Upper lobe of right lung (tissue), 1 donor: ENCODE measurements around the gene LRRC63. TPM values are rescaled to one million over a fixed set of nuclear protein-coding genes. Genes with fewer than 3 reads are reported as not detected.
"Not testable (repeated sequence)": the region's sequence is repeated elsewhere in the genome, so short reads cannot be mapped to it uniquely, and the experiment has no call there.

ENCODE experiments used
- ATAC-seq: fragments of 200-7000 bp; cut with Tn5 transposase; one replicate; pipeline ENCODE4 v1.9.1; 2020; ENCODE audit warnings: mild to moderate bottlenecking, moderate library complexity
- DNase-seq: peaks from one replicate; pipeline ENCODE4 v3.0.0-alpha.2; 2020
- H3K27ac ChIP-seq: fragments of 200-600 bp; one replicate; pipeline ENCODE4 v1.8.0; 2022
- H3K27me3 ChIP-seq: fragments of 200-600 bp; one replicate; pipeline ENCODE4 v1.8.0; 2022; ENCODE audit warnings: mild to moderate bottlenecking
- H3K36me3 ChIP-seq: fragments of 200-600 bp; one replicate; pipeline ENCODE4 v1.8.0; 2022
- H3K4me1 ChIP-seq: fragments of 200-600 bp; one replicate; pipeline ENCODE4 v1.8.0; 2022
- H3K4me3 ChIP-seq: fragments of 200-600 bp; one replicate; pipeline ENCODE4 v1.8.0; 2022; ENCODE audit warnings: mild to moderate bottlenecking
- H3K9me3 ChIP-seq: fragments of 200-600 bp; one replicate; pipeline ENCODE4 v1.8.0; 2022
- CTCF ChIP-seq: fragments of 200-600 bp; IDR thresholded peaks from one replicate; pipeline ENCODE4 v1.8.0; 2022; ENCODE audit warnings: antibody characterized with exemption
- intact Hi-C: fragments of 100-400 bp; cut with DNase I; formaldehyde crosslinking; loops from one replicate; pipeline ENCODE4 v1.11.0; 2022
- long read RNA-seq: library from polyadenylated mRNA; unstranded; transcript quantifications from one replicate; pipeline ENCODE4 v2.0.0, GENCODE V29; 2021
- total RNA-seq: library from RNA; stranded (reverse); fragmentation: NEBNext Ultra II Directional; extraction: Animal tissue kit (Norgen Biotek cat#: 25700); gene quantifications from one replicate; pipeline ENCODE4 v1.2.1, GENCODE V29; 2021
- donor health status: DM: no; HTN: yes; CAD: no; lungs with severe emphysema.

LRRC63 gene
- 0.29 TPM for total RNA-seq
- long read RNA-seq, result 0 reads

- Histone ChIP-seq H3K4me3 (peak within 1 kb of the TSS; percentile 51), H3K27me3 (no peaks in the 10 kb centered on the region), H3K27ac (peak within 1 kb of the TSS; percentile 51), H3K9me3 (no peaks in the 10 kb centered on the region), H3K36me3 (no peaks in the 10 kb centered on the region), H3K4me1 (no peaks in the 10 kb centered on the region)
- DNase-seq, result peak; percentile 91
- peak; percentile 100 for ATAC-seq
- no peak for TF ChIP-seq CTCF
- intact Hi-C loops, result no loop called here
Observed at GRCh38 chr13:46211483-46212351, at the start of gene LRRC63. LRRC63 (plus strand) TSS chr13:46211928; CDS start chr13:46213035, 1,107 bp downstream.

- H3K36me3 ChIP-seq, H3K27me3 ChIP-seq, H3K27ac ChIP-seq, intact Hi-C loops, DNase-seq, H3K4me3 ChIP-seq, ATAC-seq, H3K9me3 ChIP-seq: not testable (repeated sequence)
- H3K4me1 ChIP-seq, result peaks cover 15% of the 10 kb centered on the region
Observed at GRCh38 chr13:46162741-46163140, 49.0 kb upstream of the LRRC63 start.

- DNase-seq, result no peak
- intact Hi-C loops, result no loop called here
Observed at GRCh38 chr13:46164661-46165060, 47.1 kb upstream of the LRRC63 start.

GRCh38 chr13:46165485-46166223, 46.1 kb upstream of the LRRC63 start:
- no peak for TF ChIP-seq CTCF
- H3K27me3 ChIP-seq, result no peaks in the 10 kb centered on the region
- no peak for ATAC-seq

More at GRCh38 chr13:46164661-46165060, 47.1 kb upstream of the LRRC63 start:
- ATAC-seq, result no peak
- Histone ChIP-seq H3K4me3 (no peak overlapping the region), H3K27ac (no peak overlapping the region), H3K27me3 (no peaks in the 10 kb centered on the region), H3K4me1 (peaks cover 22% of the 10 kb centered on the region), H3K9me3 (no peaks in the 10 kb centered on the region), H3K36me3 (peaks cover under 1% of the 10 kb centered on the region)
- TF ChIP-seq CTCF, result no peak

GRCh38 chr13:46166224-46166584, 45.5 kb upstream of the LRRC63 start:
- Histone ChIP-seq H3K9me3 (no peaks in the 10 kb centered on the region), H3K36me3 (peaks cover 6% of the 10 kb centered on the region), H3K4me3 (no peak overlapping the region), H3K27me3 (no peaks in the 10 kb centered on the region), H3K4me1 (peaks cover 37% of the 10 kb centered on the region), H3K27ac (no peak overlapping the region)
- ATAC-seq (no peak), DNase-seq (no peak)
- TF ChIP-seq CTCF, result no peak
- intact Hi-C loops, result no loop called here

More at GRCh38 chr13:46165485-46166223, 46.1 kb upstream of the LRRC63 start:
- no peak overlapping the region for H3K27ac ChIP-seq
- DNase-seq, result no peak
- no peak overlapping the region for H3K4me3 ChIP-seq
- no peaks in the 10 kb centered on the region for H3K9me3 ChIP-seq
- intact Hi-C loops, result no loop called here
- H3K4me1 ChIP-seq, result peaks cover 32% of the 10 kb centered on the region
- peaks cover 6% of the 10 kb centered on the region for H3K36me3 ChIP-seq
